ENCODE measurements around the gene ADAMTS17.

The ADAMTS17 gene

GRCh38 chr15:100215843-100216169 lies 126.0 kb downstream of the ADAMTS17 start:
- TF ChIP-seq, protein P1, sequence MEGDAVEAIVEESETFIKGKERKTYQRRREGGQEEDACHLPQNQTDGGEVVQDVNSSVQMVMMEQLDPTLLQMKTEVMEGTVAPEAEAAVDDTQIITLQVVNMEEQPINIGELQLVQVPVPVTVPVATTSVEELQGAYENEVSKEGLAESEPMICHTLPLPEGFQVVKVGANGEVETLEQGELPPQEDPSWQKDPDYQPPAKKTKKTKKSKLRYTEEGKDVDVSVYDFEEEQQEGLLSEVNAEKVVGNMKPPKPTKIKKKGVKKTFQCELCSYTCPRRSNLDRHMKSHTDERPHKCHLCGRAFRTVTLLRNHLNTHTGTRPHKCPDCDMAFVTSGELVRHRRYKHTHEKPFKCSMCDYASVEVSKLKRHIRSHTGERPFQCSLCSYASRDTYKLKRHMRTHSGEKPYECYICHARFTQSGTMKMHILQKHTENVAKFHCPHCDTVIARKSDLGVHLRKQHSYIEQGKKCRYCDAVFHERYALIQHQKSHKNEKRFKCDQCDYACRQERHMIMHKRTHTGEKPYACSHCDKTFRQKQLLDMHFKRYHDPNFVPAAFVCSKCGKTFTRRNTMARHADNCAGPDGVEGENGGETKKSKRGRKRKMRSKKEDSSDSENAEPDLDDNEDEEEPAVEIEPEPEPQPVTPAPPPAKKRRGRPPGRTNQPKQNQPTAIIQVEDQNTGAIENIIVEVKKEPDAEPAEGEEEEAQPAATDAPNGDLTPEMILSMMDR (IDR thresholded peaks at IDR 0.05; ENCODE audit: low read depth, low read length, missing control alignments): no peak
- H3K4me3 ChIP-seq (ENCODE audit: low read depth, low read length): no peak overlapping the region
- DNase-seq (ENCODE audit: low read depth): no peak

DNA sequence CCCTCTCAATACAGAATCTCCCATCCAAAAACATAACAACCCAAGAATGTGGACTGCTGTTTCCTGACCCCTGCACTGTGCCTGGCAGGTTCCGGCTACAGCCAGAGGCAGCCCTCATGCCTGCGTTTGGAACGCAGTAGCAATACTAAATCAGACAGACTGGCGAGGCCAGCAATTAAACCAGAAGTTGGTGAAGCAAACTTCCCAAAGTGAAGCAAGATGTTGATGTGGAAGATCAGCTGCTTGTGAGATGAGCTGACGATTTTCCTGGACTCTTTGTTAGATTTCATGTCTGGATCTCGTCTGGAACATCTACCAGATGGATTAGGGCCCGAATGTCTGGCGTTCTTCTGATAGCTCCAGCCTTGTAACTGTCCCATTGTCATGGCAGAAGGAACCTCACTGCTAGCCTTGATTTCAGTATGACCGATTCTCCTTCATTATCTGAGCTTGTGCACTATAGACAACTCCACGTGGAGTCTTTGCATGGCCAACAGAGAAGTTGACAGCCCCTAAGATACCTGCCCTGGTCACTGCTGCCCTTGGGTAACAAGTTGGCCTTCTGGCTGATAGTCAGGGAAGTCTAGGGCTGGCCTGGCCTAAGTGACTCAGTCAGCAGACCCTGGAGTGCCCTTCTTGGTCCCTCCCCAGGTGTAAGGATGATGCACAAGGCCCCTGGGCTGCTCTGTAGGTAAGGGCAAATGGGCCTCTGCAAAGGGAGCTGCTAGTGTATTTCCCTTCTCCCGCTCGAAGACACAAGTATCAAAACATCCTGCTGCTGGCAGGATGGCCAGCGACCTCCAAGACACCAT lies 126.5 kb downstream of the ADAMTS17 start:
- TF ChIP-seq, protein P1 (IDR thresholded peaks at IDR 0.05; ENCODE audit: low read depth, low read length, missing control alignments): no peak
- no peak overlapping the region for H3K4me3 ChIP-seq (ENCODE audit: low read depth, low read length)
- no peak for DNase-seq (ENCODE audit: low read depth)

GRCh38 chr15:100211855-100212850 lies 129.6 kb downstream of the ADAMTS17 start:
- TF ChIP-seq, protein P1 (IDR thresholded peaks at IDR 0.05; ENCODE audit: low read depth, low read length, missing control alignments): no peak
- no peak overlapping the region for H3K4me3 ChIP-seq (ENCODE audit: low read depth, low read length)
- no peak for DNase-seq (ENCODE audit: low read depth)

DNA sequence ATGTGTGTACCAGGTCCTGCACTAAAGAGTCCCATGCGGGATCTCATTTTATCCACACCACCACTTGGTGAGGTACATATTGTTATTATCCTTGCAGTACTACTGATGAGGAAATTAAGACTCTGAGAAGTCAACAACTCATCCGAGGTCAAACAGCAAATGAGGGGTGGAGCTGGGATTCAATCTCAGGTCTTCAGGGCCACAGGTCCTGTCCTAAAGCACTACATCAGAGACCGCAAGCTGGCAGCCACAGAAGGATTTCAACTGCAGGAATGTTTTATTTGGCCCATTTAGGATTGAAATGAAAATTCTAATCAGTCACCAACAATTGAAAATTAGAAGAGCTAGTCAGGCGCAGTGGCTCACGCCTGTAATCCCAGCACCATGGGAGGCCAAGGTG lies 131.4 kb downstream of the ADAMTS17 start:
- TF ChIP-seq, protein P1 (IDR thresholded peaks at IDR 0.05; ENCODE audit: low read depth, low read length, missing control alignments): no peak
- no peak overlapping the region for H3K4me3 ChIP-seq (ENCODE audit: low read depth, low read length)
- no peak for DNase-seq (ENCODE audit: low read depth)

DNA sequence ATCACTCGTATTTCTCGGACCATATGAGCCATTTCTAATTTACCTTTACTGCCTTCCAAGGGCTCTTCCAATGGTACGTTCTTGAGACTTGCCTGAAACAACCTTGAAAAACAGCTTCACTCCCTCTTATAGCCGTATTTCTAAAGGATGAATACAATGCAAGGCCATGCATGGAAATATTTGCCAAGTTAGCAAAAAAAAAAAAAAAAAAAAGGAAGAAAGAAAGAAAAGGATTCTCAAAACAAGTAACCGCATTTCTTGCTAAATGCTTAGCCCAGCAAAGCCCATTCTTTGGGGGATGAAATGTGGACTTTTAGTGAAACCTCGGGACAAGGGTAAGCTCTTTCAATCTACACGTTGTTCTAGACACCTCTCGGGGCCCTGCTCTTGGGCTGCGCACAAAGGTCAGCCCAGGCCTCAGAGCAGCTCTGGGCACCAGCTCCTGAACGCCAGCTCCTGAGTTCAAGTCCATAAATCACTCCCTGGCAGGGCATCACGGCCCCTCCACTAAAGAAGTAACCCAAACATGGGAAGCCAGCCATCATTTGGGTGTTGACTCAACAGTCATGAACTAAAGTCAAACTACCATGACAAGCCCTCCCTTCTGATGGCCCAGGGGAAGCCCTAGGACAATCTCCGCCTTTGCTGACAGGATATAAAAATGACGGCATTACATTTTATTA lies 132.7 kb downstream of the ADAMTS17 start:
- no peak for DNase-seq (ENCODE audit: low read depth)
- H3K4me3 ChIP-seq (ENCODE audit: low read depth, low read length): no peak overlapping the region
- TF ChIP-seq, protein P1 (IDR thresholded peaks at IDR 0.05; ENCODE audit: low read depth, low read length, missing control alignments): no peak

- TF ChIP-seq, protein P1 (IDR thresholded peaks at IDR 0.05; ENCODE audit: low read depth, low read length, missing control alignments): no peak
- no peak overlapping the region for H3K4me3 ChIP-seq (ENCODE audit: low read depth, low read length)
- no peak for DNase-seq (ENCODE audit: low read depth)
Measured at GRCh38 chr15:100207053-100207452, 134.7 kb downstream of the ADAMTS17 start.

Data from GM12864 (cell line).